H1 (cell line): Measurements from ENCODE around the gene CELF6.

Source experiments
- CREB1 ChIP-seq: IDR thresholded peaks from 2 replicates; pipeline ENCODE4 v1.6.1; 2012; ENCODE audit warnings: inconsistent platforms
- EGR1 ChIP-seq: IDR thresholded peaks from 2 replicates; pipeline ENCODE4 v1.6.1; 2011; ENCODE audit warnings: low read depth, low read length, borderline replicate concordance
- EZH2 ChIP-seq: fragments of 200-600 bp; sonication (generic); IDR thresholded peaks from 2 replicates; pipeline ENCODE4 v1.7.1; 2012; ENCODE audit warnings: low read depth, mild to moderate bottlenecking, moderate library complexity, low read length, inconsistent platforms; ENCODE audit not compliant: severe bottlenecking
- JUND ChIP-seq: IDR thresholded peaks from 2 replicates; pipeline ENCODE4 v1.6.1; 2011; ENCODE audit warnings: mild to moderate bottlenecking, improper control_type of control experiment, low read length
- POLR2AphosphoS5 ChIP-seq: IDR thresholded peaks from 2 replicates; pipeline ENCODE4 v1.6.1; 2011; ENCODE audit warnings: low read depth, low read length
- POU5F1 ChIP-seq: IDR thresholded peaks from 2 replicates; pipeline ENCODE4 v1.6.1; 2011; ENCODE audit warnings: low read depth, mild to moderate bottlenecking, low read length, moderate library complexity
- RAD21 ChIP-seq, 2 experiments: IDR thresholded peaks in 1 of 2; conservative IDR thresholded peaks in 1 of 2; 2 replicates each; pipeline ENCODE4 v1.6.1; 2011; ENCODE audit warnings: low read depth in 2 of 2, low read length in 2 of 2, improper control_type of control experiment in 1 of 2, inconsistent platforms in 1 of 2, mild to moderate bottlenecking in 1 of 2, moderate library complexity in 1 of 2
- SP2 ChIP-seq: IDR thresholded peaks from 2 replicates; pipeline ENCODE4 v1.6.1; 2012; ENCODE audit warnings: mild to moderate bottlenecking, low read length, inconsistent platforms
- YY1 ChIP-seq: IDR thresholded peaks from 2 replicates; pipeline ENCODE4 v1.6.1; 2011; ENCODE audit warnings: low read depth, mild to moderate bottlenecking, low read length
- TF ChIP-seq, protein P1 (sequence below): IDR thresholded peaks from 2 replicates; pipeline ENCODE4 v1.6.1; 2012; ENCODE audit warnings: low read length, inconsistent platforms
- TF ChIP-seq, protein P2 (sequence below), 3 experiments: IDR thresholded peaks; 1 replicate in 2 of 3; 2 replicates in 1 of 3; pipeline versions ENCODE4 v1.5.1 to v1.6.1; 2011; ENCODE audit warnings: low read length in 3 of 3, mild to moderate bottlenecking in 3 of 3, inconsistent platforms in 2 of 3, low read depth in 1 of 3, moderate library complexity in 1 of 3; ENCODE audit not compliant: insufficient read depth in 1 of 3; ENCODE audit errors: control extremely low read depth in 1 of 3
- TF ChIP-seq, protein P3 (sequence below): fragments of 300-600 bp; sonication (generic); IDR thresholded peaks from 2 replicates; pipeline ENCODE4 v1.7.1; 2012; ENCODE audit warnings: low read length, moderate library complexity, mild to moderate bottlenecking, inconsistent platforms; ENCODE audit not compliant: insufficient replicate concordance

DNA sequence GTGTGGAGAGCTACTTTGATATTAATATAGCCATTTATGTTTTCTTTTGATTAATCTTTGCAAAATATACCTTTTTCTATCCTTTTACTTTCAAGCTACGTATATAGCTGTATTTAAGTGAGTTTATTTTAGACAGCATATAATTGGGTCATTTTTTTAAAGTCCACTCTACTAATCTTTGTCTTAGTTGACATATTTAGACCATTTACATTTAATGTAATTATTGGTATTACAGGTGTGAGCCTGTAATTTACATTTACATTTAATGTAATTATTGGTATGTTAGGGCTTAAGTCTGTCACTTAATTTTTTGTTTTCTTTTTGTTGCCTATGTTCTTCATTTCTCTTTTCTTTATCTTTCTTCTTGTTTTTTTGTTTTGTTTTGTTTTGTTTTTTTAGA is 3.8 kb upstream of the CELF6 start:
- TF ChIP-seq EGR1 (no peak), POLR2AphosphoS5 (no peak), CREB1 (no peak), YY1 (no peak), EZH2 (no peak), RAD21 (IDR thresholded peaks at IDR 0.05 in 1 of 2, conservative IDR thresholded peaks at IDR 0.05 in 1 of 2; ENCODE audit: low read depth in 2 of 2, low read length in 2 of 2) (no peak), JUND (no peak), POU5F1 (no peak), SP2 (no peak)
- TF ChIP-seq, protein P1, sequence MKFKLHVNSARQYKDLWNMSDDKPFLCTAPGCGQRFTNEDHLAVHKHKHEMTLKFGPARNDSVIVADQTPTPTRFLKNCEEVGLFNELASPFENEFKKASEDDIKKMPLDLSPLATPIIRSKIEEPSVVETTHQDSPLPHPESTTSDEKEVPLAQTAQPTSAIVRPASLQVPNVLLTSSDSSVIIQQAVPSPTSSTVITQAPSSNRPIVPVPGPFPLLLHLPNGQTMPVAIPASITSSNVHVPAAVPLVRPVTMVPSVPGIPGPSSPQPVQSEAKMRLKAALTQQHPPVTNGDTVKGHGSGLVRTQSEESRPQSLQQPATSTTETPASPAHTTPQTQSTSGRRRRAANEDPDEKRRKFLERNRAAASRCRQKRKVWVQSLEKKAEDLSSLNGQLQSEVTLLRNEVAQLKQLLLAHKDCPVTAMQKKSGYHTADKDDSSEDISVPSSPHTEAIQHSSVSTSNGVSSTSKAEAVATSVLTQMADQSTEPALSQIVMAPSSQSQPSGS = no peak
- TF ChIP-seq, protein P2, sequence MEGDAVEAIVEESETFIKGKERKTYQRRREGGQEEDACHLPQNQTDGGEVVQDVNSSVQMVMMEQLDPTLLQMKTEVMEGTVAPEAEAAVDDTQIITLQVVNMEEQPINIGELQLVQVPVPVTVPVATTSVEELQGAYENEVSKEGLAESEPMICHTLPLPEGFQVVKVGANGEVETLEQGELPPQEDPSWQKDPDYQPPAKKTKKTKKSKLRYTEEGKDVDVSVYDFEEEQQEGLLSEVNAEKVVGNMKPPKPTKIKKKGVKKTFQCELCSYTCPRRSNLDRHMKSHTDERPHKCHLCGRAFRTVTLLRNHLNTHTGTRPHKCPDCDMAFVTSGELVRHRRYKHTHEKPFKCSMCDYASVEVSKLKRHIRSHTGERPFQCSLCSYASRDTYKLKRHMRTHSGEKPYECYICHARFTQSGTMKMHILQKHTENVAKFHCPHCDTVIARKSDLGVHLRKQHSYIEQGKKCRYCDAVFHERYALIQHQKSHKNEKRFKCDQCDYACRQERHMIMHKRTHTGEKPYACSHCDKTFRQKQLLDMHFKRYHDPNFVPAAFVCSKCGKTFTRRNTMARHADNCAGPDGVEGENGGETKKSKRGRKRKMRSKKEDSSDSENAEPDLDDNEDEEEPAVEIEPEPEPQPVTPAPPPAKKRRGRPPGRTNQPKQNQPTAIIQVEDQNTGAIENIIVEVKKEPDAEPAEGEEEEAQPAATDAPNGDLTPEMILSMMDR (IDR thresholded peaks at IDR 0.05; ENCODE audit: control extremely low read depth in 1 of 3, insufficient read depth in 1 of 3, low read depth in 1 of 3, low read length in 3 of 3) = no peak
- TF ChIP-seq, protein P3, sequence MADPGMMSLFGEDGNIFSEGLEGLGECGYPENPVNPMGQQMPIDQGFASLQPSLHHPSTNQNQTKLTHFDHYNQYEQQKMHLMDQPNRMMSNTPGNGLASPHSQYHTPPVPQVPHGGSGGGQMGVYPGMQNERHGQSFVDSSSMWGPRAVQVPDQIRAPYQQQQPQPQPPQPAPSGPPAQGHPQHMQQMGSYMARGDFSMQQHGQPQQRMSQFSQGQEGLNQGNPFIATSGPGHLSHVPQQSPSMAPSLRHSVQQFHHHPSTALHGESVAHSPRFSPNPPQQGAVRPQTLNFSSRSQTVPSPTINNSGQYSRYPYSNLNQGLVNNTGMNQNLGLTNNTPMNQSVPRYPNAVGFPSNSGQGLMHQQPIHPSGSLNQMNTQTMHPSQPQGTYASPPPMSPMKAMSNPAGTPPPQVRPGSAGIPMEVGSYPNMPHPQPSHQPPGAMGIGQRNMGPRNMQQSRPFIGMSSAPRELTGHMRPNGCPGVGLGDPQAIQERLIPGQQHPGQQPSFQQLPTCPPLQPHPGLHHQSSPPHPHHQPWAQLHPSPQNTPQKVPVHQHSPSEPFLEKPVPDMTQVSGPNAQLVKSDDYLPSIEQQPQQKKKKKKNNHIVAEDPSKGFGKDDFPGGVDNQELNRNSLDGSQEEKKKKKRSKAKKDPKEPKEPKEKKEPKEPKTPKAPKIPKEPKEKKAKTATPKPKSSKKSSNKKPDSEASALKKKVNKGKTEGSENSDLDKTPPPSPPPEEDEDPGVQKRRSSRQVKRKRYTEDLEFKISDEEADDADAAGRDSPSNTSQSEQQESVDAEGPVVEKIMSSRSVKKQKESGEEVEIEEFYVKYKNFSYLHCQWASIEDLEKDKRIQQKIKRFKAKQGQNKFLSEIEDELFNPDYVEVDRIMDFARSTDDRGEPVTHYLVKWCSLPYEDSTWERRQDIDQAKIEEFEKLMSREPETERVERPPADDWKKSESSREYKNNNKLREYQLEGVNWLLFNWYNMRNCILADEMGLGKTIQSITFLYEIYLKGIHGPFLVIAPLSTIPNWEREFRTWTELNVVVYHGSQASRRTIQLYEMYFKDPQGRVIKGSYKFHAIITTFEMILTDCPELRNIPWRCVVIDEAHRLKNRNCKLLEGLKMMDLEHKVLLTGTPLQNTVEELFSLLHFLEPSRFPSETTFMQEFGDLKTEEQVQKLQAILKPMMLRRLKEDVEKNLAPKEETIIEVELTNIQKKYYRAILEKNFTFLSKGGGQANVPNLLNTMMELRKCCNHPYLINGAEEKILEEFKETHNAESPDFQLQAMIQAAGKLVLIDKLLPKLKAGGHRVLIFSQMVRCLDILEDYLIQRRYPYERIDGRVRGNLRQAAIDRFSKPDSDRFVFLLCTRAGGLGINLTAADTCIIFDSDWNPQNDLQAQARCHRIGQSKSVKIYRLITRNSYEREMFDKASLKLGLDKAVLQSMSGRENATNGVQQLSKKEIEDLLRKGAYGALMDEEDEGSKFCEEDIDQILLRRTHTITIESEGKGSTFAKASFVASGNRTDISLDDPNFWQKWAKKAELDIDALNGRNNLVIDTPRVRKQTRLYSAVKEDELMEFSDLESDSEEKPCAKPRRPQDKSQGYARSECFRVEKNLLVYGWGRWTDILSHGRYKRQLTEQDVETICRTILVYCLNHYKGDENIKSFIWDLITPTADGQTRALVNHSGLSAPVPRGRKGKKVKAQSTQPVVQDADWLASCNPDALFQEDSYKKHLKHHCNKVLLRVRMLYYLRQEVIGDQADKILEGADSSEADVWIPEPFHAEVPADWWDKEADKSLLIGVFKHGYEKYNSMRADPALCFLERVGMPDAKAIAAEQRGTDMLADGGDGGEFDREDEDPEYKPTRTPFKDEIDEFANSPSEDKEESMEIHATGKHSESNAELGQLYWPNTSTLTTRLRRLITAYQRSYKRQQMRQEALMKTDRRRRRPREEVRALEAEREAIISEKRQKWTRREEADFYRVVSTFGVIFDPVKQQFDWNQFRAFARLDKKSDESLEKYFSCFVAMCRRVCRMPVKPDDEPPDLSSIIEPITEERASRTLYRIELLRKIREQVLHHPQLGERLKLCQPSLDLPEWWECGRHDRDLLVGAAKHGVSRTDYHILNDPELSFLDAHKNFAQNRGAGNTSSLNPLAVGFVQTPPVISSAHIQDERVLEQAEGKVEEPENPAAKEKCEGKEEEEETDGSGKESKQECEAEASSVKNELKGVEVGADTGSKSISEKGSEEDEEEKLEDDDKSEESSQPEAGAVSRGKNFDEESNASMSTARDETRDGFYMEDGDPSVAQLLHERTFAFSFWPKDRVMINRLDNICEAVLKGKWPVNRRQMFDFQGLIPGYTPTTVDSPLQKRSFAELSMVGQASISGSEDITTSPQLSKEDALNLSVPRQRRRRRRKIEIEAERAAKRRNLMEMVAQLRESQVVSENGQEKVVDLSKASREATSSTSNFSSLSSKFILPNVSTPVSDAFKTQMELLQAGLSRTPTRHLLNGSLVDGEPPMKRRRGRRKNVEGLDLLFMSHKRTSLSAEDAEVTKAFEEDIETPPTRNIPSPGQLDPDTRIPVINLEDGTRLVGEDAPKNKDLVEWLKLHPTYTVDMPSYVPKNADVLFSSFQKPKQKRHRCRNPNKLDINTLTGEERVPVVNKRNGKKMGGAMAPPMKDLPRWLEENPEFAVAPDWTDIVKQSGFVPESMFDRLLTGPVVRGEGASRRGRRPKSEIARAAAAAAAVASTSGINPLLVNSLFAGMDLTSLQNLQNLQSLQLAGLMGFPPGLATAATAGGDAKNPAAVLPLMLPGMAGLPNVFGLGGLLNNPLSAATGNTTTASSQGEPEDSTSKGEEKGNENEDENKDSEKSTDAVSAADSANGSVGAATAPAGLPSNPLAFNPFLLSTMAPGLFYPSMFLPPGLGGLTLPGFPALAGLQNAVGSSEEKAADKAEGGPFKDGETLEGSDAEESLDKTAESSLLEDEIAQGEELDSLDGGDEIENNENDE = no peak
